Fibroblast of lung (primary cell): ENCODE measurements around the gene CYGB. TPM values are rescaled to one million over a fixed set of nuclear protein-coding genes. Genes with fewer than 3 reads are reported as not detected.

Source experiments
- DNase-seq, 2 donors: peaks; one replicate each; pipeline versions ENCODE4 v3.0.0 to v3.0.0-alpha.2; 2010; ENCODE audit warnings: low read depth in 2 of 2
- H2AFZ ChIP-seq: 2 replicates; pipeline ENCODE4 v1.5.1; 2012; ENCODE audit warnings: low read length, control low read depth, inconsistent platforms
- H3K27ac ChIP-seq: 2 replicates; pipeline ENCODE4 v1.5.1; 2011; ENCODE audit warnings: low read length, control low read depth; ENCODE audit not compliant: insufficient read depth
- H3K27me3 ChIP-seq: 2 replicates; pipeline ENCODE4 v1.5.1; 2011; ENCODE audit warnings: mild to moderate bottlenecking, low read length; ENCODE audit not compliant: control insufficient read depth, insufficient read depth
- H3K36me3 ChIP-seq: 2 replicates; pipeline ENCODE4 v1.5.1; 2011; ENCODE audit warnings: low read length; ENCODE audit not compliant: control insufficient read depth, insufficient read depth
- H3K4me1 ChIP-seq: 2 replicates; pipeline ENCODE4 v1.5.1; 2011; ENCODE audit warnings: low read length; ENCODE audit not compliant: control insufficient read depth, insufficient read depth; ENCODE audit errors: extremely low read depth
- H3K4me2 ChIP-seq: 2 replicates; pipeline ENCODE4 v1.5.1; 2011; ENCODE audit warnings: low read length, control low read depth; ENCODE audit not compliant: insufficient read depth; ENCODE audit errors: extremely low read depth
- H3K4me3 ChIP-seq, 4 experiments: fragments of 200-600 bp in 1 of 4; sonication (generic) in 1 of 4; replicated peaks in 1 of 4; 2 replicates each; pipeline ENCODE4 v1.5.1; 2011 to 2016; ENCODE audit warnings: low read length in 4 of 4, low read depth in 3 of 4, mild to moderate bottlenecking in 3 of 4, control low read depth in 2 of 4, inconsistent platforms in 1 of 4, mixed read lengths in 1 of 4; ENCODE audit not compliant: insufficient read depth in 1 of 4; ENCODE audit errors: control extremely low read depth in 1 of 4
- H3K79me2 ChIP-seq: 2 replicates; pipeline ENCODE4 v1.5.1; 2012; ENCODE audit warnings: mild to moderate bottlenecking, low read length, inconsistent platforms; ENCODE audit not compliant: control insufficient read depth, insufficient read depth
- H3K9ac ChIP-seq: 2 replicates; pipeline ENCODE4 v1.5.1; 2011; ENCODE audit warnings: mild to moderate bottlenecking, low read length, control low read depth; ENCODE audit not compliant: insufficient read depth
- H3K9me3 ChIP-seq: 2 replicates; pipeline ENCODE4 v1.5.1; 2012; ENCODE audit warnings: low read depth, low read length; ENCODE audit not compliant: control insufficient read depth, insufficient read depth
- H4K20me1 ChIP-seq: 2 replicates; pipeline ENCODE4 v1.5.1; 2011; ENCODE audit warnings: low read length; ENCODE audit not compliant: control insufficient read depth, insufficient read depth; ENCODE audit errors: extremely low read depth
- CTCF ChIP-seq, 2 donors: IDR thresholded peaks in 1 of 2; conservative IDR thresholded peaks in 1 of 2; 1 replicate in 1 of 2; 2 replicates in 1 of 2; pipeline ENCODE4 v1.5.1; 2011 to 2012; ENCODE audit warnings: low read length in 2 of 2, control low read depth in 1 of 2, inconsistent platforms in 1 of 2, low read depth in 1 of 2, mild to moderate bottlenecking in 1 of 2
- EZH2 ChIP-seq: IDR thresholded peaks from 2 replicates; pipeline ENCODE4 v1.5.1; 2012; ENCODE audit warnings: low read length, control low read depth, mild to moderate bottlenecking; ENCODE audit errors: missing control alignments
- polyA plus RNA-seq, 2 donors: library from polyadenylated mRNA; depleted of rRNA in 1 of 2; stranded (reverse) in 1 of 2; unstranded in 1 of 2; fragments of >200 nt; gene quantifications; 2 replicates each; pipeline ENCODE4 v1.2.1, GENCODE V29; 2011 to 2012; ENCODE audit warnings: missing spikeins in 1 of 2
- total RNA-seq: library from RNA; depleted of rRNA; stranded (reverse); fragments of >200 nt; gene quantifications from 2 replicates; pipeline ENCODE4 v1.2.1, GENCODE V29; 2014

The CYGB gene
- total and polyA plus RNA-seq, 2 donors (not counting 1 experiment from before 2014, with no cell fraction given): 10.0 to 12.4 TPM

GRCh38 chr17:76582660-76583059 lies 45.2 kb upstream of the CYGB start:
- Histone ChIP-seq H2AFZ (no peak overlapping the region), H3K27me3 (peaks cover 20% of the 10 kb centered on the region), H3K36me3 (no peaks in the 10 kb centered on the region), H3K9me3 (no peaks in the 10 kb centered on the region), H3K79me2 (no peaks in the 10 kb centered on the region), H3K4me2 (no peak overlapping the region), H4K20me1 (no peaks in the 10 kb centered on the region), H3K4me3 (no peak overlapping the region), H3K9ac (no peak overlapping the region), H3K27ac (no peak overlapping the region), H3K4me1 (peaks cover 2% of the 10 kb centered on the region)
- no peak for DNase-seq
- TF ChIP-seq CTCF (conservative IDR thresholded peaks at IDR 0.05 in 1 of 2, IDR thresholded peaks at IDR 0.05 in 1 of 2; ENCODE audit: low read depth in 1 of 2, low read length in 2 of 2): no peak
- TF ChIP-seq EZH2: no peak

GRCh38 chr17:76581515-76581914 lies 44.0 kb upstream of the CYGB start:
- DNase-seq: no peak

GRCh38 chr17:76579281-76579680 lies 41.8 kb upstream of the CYGB start:
- Histone ChIP-seq H4K20me1 (no peaks in the 10 kb centered on the region), H3K9ac (no peak overlapping the region), H3K4me3 (no peak overlapping the region), H3K4me1 (no peaks in the 10 kb centered on the region), H3K9me3 (no peaks in the 10 kb centered on the region), H3K4me2 (no peak overlapping the region), H3K36me3 (no peaks in the 10 kb centered on the region), H2AFZ (no peak overlapping the region), H3K27me3 (no peaks in the 10 kb centered on the region), H3K79me2 (no peaks in the 10 kb centered on the region), H3K27ac (no peak overlapping the region)
- DNase-seq: no peak
- no peak for TF ChIP-seq CTCF (conservative IDR thresholded peaks at IDR 0.05 in 1 of 2, IDR thresholded peaks at IDR 0.05 in 1 of 2; ENCODE audit: low read depth in 1 of 2, low read length in 2 of 2)
- TF ChIP-seq EZH2: no peak

More at GRCh38 chr17:76581515-76581914, 44.0 kb upstream of the CYGB start:
- no peak overlapping the region for H3K4me3 ChIP-seq
- no peaks in the 10 kb centered on the region for H3K79me2 ChIP-seq
- no peak overlapping the region for H3K9ac ChIP-seq
- peaks cover 2% of the 10 kb centered on the region for H3K4me1 ChIP-seq
- H3K36me3 ChIP-seq: no peaks in the 10 kb centered on the region
- H3K9me3 ChIP-seq: no peaks in the 10 kb centered on the region
- no peak overlapping the region for H3K4me2 ChIP-seq
- no peak overlapping the region for H3K27ac ChIP-seq
- TF ChIP-seq CTCF (conservative IDR thresholded peaks at IDR 0.05 in 1 of 2, IDR thresholded peaks at IDR 0.05 in 1 of 2; ENCODE audit: low read depth in 1 of 2, low read length in 2 of 2) (no peak), EZH2 (no peak)
- no peak overlapping the region for H2AFZ ChIP-seq
- no peaks in the 10 kb centered on the region for H4K20me1 ChIP-seq
- H3K27me3 ChIP-seq: peaks cover 13% of the 10 kb centered on the region
